GM11168 (cell line): ENCODE measurements around the gene CGB7.

Experiments used
- in situ Hi-C: fragments of 300-500 bp; cut with MboI; formaldehyde crosslinking; loops from one replicate; pipeline ENCODE4 v1.12.0; 2022; ENCODE audit warnings: low sequenced_read_pairs; ENCODE audit not compliant: unreplicated experiment

The CGB7 gene

GRCh38 chr19:49057636-49058234 lies at the start of gene CGB7:
Gene CGB7 (minus strand): TSS chr19:49057749. CDS start chr19:49055375, 2,374 bp downstream.
- in situ Hi-C loops, result no loop called here

- in situ Hi-C loops, result no loop called here
Observed at GRCh38 chr19:49106648-49107135, 49.1 kb upstream of the CGB7 start.

GRCh38 chr19:49104229-49104864 lies 46.8 kb upstream of the CGB7 start:
- in situ Hi-C loops, result no loop called here

- in situ Hi-C loops, result no loop called here
Observed at GRCh38 chr19:49103331-49104085, 46.0 kb upstream of the CGB7 start.

GRCh38 chr19:49102303-49102702 lies 44.8 kb upstream of the CGB7 start:
- in situ Hi-C loops, result no loop called here

- in situ Hi-C loops, result no loop called here
Observed at GRCh38 chr19:49101160-49101559, 43.6 kb upstream of the CGB7 start.

GRCh38 chr19:49098795-49099194 lies 41.2 kb upstream of the CGB7 start:
- in situ Hi-C loops, result no loop called here

GRCh38 chr19:49097453-49098288 lies 40.1 kb upstream of the CGB7 start:
- in situ Hi-C loops, result no loop called here

GRCh38 chr19:49094505-49095482 lies 37.2 kb upstream of the CGB7 start:
- in situ Hi-C loops, result no loop called here

GRCh38 chr19:49092686-49093085 lies 35.1 kb upstream of the CGB7 start:
- in situ Hi-C loops, result no loop called here

GRCh38 chr19:49091391-49092038 lies 34.0 kb upstream of the CGB7 start:
- in situ Hi-C loops, result no loop called here

- in situ Hi-C loops, result no loop called here
Observed at GRCh38 chr19:49086296-49086695, 28.7 kb upstream of the CGB7 start.

GRCh38 chr19:49085868-49086232 lies 28.3 kb upstream of the CGB7 start:
- in situ Hi-C loops, result no loop called here

- in situ Hi-C loops, result no loop called here
Observed at GRCh38 chr19:49085020-49085867, 27.7 kb upstream of the CGB7 start, which contains the start of gene SNRNP70. Gene SNRNP70 (plus strand): TSS chr19:49085451. CDS start chr19:49086415, 964 bp downstream.

GRCh38 chr19:49084206-49085019 lies 26.9 kb upstream of the CGB7 start:
- in situ Hi-C loops, result no loop called here

- in situ Hi-C loops, result no loop called here
Observed at GRCh38 chr19:49081273-49081672, 23.7 kb upstream of the CGB7 start.

GRCh38 chr19:49080392-49080791 lies 22.8 kb upstream of the CGB7 start:
- in situ Hi-C loops, result no loop called here
